ENCODE measurements around the gene SCUBE1. TPM values are rescaled to one million over a fixed set of nuclear protein-coding genes. Genes with fewer than 3 reads are reported as not detected.
A peak's percentile ranks its signal among the peaks of the same experiment; 100 is the strongest.

The SCUBE1 gene
- total and polyA plus RNA-seq, 2 donors = 0.30 to 0.52 TPM

DNA sequence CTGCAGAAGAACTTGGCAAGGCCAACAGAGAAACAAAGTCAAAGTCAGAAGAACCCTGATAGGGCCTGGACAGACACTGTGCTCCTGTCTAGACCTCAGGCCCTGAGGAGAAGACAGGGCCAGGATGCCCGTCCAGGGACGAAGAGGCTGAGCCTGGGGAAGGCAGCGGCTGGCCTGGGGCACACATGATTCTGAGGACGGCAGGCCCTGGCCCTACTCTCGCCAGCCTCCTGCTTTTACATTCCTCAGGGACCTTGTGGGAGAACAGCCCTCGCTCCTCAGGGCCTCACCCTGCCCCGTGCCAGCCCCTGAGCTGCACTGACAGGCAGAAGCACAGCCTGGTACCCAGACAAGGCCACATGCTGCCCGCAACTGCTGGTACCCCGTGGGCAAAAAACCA lies 112.6 kb downstream of the SCUBE1 start:
- Histone ChIP-seq H3K27ac (ENCODE audit: low read depth in 1 of 2, low read length in 1 of 2) (no peak overlapping the region), H3K9me3 (ENCODE audit: control insufficient read depth in 2 of 2, insufficient read depth in 1 of 2, low read length in 1 of 2) (no peaks in the 10 kb centered on the region), H3K36me3 (ENCODE audit: control insufficient read depth in 2 of 2, insufficient read depth in 2 of 2, low read length in 1 of 2) (no peaks in the 10 kb centered on the region), H3K27me3 (ENCODE audit: control insufficient read depth in 2 of 2, insufficient read depth in 1 of 2, low read length in 1 of 2) (no peaks in the 10 kb centered on the region), H3K4me1 (ENCODE audit: control insufficient read depth in 2 of 2, insufficient read depth in 2 of 2, low read length in 2 of 2) (peaks cover 0 to 24% of the 10 kb centered on the region in 2 donors), H3K4me3 (ENCODE audit: low read length in 2 of 2) (no peak overlapping the region)
- WGBS = 50% methylated on average over 9 of the region's 9 CpGs
- DNase-seq (ENCODE audit: low read depth in 6 of 9, low spot score in 9 of 9) = no peak

DNA sequence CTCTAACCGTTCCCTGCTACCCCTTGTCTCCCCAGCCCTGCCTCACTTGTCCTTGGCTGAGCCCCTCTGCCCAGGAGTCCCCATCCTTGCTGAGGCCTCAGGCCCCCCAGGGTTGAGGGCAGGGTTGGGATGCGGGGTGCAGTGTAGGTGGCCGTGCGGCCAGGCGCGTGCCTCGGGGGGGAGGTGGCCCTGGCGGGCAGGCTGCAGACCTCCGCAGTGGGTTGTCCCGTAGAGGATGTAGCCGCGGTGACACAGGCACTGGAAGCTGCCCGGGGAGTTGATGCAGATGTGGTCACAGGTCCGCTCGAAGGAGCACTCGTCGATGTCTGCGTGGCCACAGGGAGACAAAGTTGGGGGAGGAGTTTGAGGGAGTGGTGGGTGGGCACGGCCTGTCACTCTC lies 114.3 kb downstream of the SCUBE1 start:
- Histone ChIP-seq H3K36me3 (ENCODE audit: control insufficient read depth in 2 of 2, insufficient read depth in 2 of 2, low read length in 1 of 2) (no peaks in the 10 kb centered on the region), H3K4me3 (ENCODE audit: low read length in 2 of 2) (no peak overlapping the region), H3K27ac (ENCODE audit: low read depth in 1 of 2, low read length in 1 of 2) (no peak overlapping the region), H3K27me3 (ENCODE audit: control insufficient read depth in 2 of 2, insufficient read depth in 1 of 2, low read length in 1 of 2) (no peaks in the 10 kb centered on the region), H3K4me1 (ENCODE audit: control insufficient read depth in 2 of 2, insufficient read depth in 2 of 2, low read length in 2 of 2) (peaks cover 0 to 24% of the 10 kb centered on the region in 2 donors), H3K9me3 (ENCODE audit: control insufficient read depth in 2 of 2, insufficient read depth in 1 of 2, low read length in 1 of 2) (no peaks in the 10 kb centered on the region)
- no peak for DNase-seq (ENCODE audit: low read depth in 6 of 9, low spot score in 9 of 9)
- 95% methylated on average over 19 of the region's 19 CpGs for WGBS

- no peaks in the 10 kb centered on the region for H3K9me3 ChIP-seq (ENCODE audit: control insufficient read depth in 2 of 2, insufficient read depth in 1 of 2, low read length in 1 of 2)
- no peak overlapping the region for H3K4me3 ChIP-seq (ENCODE audit: low read length in 2 of 2)
- no peak overlapping the region for H3K27ac ChIP-seq (ENCODE audit: low read depth in 1 of 2, low read length in 1 of 2)
- H3K36me3 ChIP-seq (ENCODE audit: control insufficient read depth in 2 of 2, insufficient read depth in 2 of 2, low read length in 1 of 2) = no peaks in the 10 kb centered on the region
- 91% methylated on average over 8 of the region's 8 CpGs for WGBS
- DNase-seq (ENCODE audit: low read depth in 6 of 9, low spot score in 9 of 9) = peak in 2 of 9 donors; percentile 13 to 18
- H3K4me1 ChIP-seq (ENCODE audit: control insufficient read depth in 2 of 2, insufficient read depth in 2 of 2, low read length in 2 of 2) = peaks cover 0 to 24% of the 10 kb centered on the region in 2 donors
- no peaks in the 10 kb centered on the region for H3K27me3 ChIP-seq (ENCODE audit: control insufficient read depth in 2 of 2, insufficient read depth in 1 of 2, low read length in 1 of 2)
Observed at GRCh38 chr22:43228330-43228729, 114.8 kb downstream of the SCUBE1 start.

DNA sequence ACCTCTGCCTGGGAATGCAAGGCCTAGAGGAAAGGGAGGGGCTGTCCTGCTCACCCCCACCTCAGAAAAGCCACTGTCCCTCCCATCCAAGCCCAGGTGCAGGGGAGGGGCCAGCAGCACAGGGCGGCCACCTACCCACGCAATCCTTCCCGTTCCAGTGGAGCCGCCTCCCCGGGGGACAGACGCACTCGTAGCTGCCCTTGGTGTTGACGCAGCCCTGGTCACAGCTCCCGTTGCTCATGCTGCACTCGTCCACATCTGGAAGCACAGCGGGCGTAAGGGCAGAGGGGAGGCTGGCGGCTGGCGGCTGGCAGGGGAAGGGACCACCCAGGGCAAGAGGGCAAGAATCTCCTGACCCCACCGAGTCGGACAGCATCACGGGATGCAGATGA lies 115.9 kb downstream of the SCUBE1 start:
- WGBS = 87% methylated on average over 17 of the region's 17 CpGs
- H3K36me3 ChIP-seq (ENCODE audit: control insufficient read depth in 2 of 2, insufficient read depth in 2 of 2, low read length in 1 of 2) = no peaks in the 10 kb centered on the region
- peak in 2 of 9 donors; percentile 15 to 16 for DNase-seq (ENCODE audit: low read depth in 6 of 9, low spot score in 9 of 9)
- no peaks in the 10 kb centered on the region for H3K27me3 ChIP-seq (ENCODE audit: control insufficient read depth in 2 of 2, insufficient read depth in 1 of 2, low read length in 1 of 2)
- peaks cover 0 to 24% of the 10 kb centered on the region in 2 donors for H3K4me1 ChIP-seq (ENCODE audit: control insufficient read depth in 2 of 2, insufficient read depth in 2 of 2, low read length in 2 of 2)
- H3K9me3 ChIP-seq (ENCODE audit: control insufficient read depth in 2 of 2, insufficient read depth in 1 of 2, low read length in 1 of 2) = no peaks in the 10 kb centered on the region
- H3K4me3 ChIP-seq (ENCODE audit: low read length in 2 of 2) = no peak overlapping the region
- H3K27ac ChIP-seq (ENCODE audit: low read depth in 1 of 2, low read length in 1 of 2) = no peak overlapping the region

DNA sequence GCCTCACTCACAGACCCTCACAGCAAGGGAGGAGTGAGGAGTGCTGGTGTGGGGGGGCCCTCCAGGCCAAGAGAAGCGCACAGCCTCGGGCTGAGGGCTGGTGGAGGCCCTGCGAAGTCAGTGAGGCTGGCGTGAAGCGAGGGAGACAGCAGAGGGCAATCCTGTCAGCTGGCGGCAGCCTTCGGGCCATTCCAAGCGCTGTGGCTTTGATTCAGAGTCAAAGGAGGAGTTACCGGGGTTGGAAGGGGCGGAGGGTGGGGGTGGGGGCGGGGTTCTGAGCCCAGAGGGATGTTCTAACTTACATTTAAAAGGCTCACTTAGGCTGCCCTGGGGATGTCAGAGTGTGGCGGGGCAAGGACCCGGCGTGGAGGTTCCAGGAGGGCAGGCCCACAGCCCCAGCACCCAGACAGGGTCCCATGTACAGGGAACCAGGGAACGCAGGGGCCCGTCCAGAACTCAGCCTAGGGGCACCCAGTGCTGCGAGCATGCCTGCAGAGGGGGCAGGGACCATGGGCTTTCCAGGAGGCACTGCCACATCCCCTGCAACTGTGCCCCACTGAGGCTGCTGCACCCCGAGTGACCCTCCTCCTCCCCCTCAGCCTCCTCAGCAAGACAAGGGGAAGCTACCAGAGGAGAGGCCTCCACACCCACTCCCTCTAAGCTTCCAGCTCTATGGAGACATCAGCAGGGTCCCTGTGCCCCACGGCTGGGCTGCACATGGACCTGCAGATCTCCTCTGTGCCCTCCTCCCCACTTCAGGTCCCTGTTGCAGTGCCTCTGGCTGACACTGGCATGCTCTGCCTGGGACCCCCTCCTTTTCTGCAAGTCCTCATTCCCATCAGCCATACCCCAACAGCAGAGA lies 116.6 kb downstream of the SCUBE1 start:
- Histone ChIP-seq H3K4me1 (ENCODE audit: control insufficient read depth in 2 of 2, insufficient read depth in 2 of 2, low read length in 2 of 2) (peaks cover 0 to 24% of the 10 kb centered on the region in 2 donors), H3K27ac (ENCODE audit: low read depth in 1 of 2, low read length in 1 of 2) (no peak overlapping the region), H3K27me3 (ENCODE audit: control insufficient read depth in 2 of 2, insufficient read depth in 1 of 2, low read length in 1 of 2) (no peaks in the 10 kb centered on the region), H3K9me3 (ENCODE audit: control insufficient read depth in 2 of 2, insufficient read depth in 1 of 2, low read length in 1 of 2) (no peaks in the 10 kb centered on the region), H3K4me3 (ENCODE audit: low read length in 2 of 2) (no peak overlapping the region), H3K36me3 (ENCODE audit: control insufficient read depth in 2 of 2, insufficient read depth in 2 of 2, low read length in 1 of 2) (no peaks in the 10 kb centered on the region)
- DNase-seq (ENCODE audit: low read depth in 6 of 9, low spot score in 9 of 9) = peak in 3 of 9 donors; percentile 21 to 41 (median 22)
- 84% methylated on average over 19 of the region's 19 CpGs for WGBS

DNA sequence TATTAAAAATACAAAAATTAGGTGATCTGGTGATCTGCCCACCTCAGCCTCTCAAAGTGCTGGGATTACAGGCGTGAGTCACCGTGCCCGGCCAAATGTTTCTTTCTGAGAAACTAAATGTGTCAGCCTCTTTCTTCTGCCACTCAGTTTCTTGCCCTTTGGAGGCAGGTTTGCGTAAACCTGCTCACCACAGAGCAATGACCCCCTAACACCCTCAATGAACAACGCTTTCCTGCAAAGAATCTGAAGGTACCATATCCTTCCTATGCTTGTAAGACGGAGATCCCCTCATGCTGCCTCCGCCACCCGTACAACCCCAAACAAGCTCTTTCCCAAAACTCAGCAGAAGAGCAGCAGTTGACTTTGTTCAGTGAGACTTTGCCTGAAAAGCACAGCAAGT lies 117.6 kb downstream of the SCUBE1 start:
- no peak for DNase-seq (ENCODE audit: low read depth in 6 of 9, low spot score in 9 of 9)

DNA sequence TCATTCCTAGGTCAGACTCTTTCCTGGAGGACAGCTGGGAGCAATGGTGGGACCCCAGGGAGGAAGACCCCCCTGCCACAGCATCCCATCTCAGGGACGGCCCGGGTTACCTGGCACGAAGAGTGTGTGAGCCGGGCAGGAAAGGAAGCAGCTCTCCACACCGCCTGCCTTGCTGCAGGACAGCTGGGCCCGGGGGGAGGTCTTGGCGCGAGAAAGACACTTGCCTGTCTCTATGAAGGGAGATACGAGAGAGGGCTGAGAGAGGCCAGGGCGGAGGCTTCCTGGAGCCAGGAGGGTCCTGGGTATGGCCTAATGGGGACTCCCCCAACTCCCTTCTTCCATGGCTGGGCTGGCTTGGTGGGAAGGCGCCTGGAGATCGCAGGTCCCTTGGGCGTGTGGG lies 120.2 kb downstream of the SCUBE1 start:
- no peak for DNase-seq (ENCODE audit: low read depth in 6 of 9, low spot score in 9 of 9)
- no peaks in the 10 kb centered on the region for H3K27me3 ChIP-seq (ENCODE audit: control insufficient read depth in 2 of 2, insufficient read depth in 1 of 2, low read length in 1 of 2)
- no peak overlapping the region for H3K4me3 ChIP-seq (ENCODE audit: low read length in 2 of 2)
- WGBS = 97% methylated on average over 13 of the region's 13 CpGs
- H3K4me1 ChIP-seq (ENCODE audit: control insufficient read depth in 2 of 2, insufficient read depth in 2 of 2, low read length in 2 of 2) = peaks cover 0 to 17% of the 10 kb centered on the region in 2 donors
- no peak overlapping the region for H3K27ac ChIP-seq (ENCODE audit: low read depth in 1 of 2, low read length in 1 of 2)
- no peaks in the 10 kb centered on the region for H3K9me3 ChIP-seq (ENCODE audit: control insufficient read depth in 2 of 2, insufficient read depth in 1 of 2, low read length in 1 of 2)
- H3K36me3 ChIP-seq (ENCODE audit: control insufficient read depth in 2 of 2, insufficient read depth in 2 of 2, low read length in 1 of 2) = no peaks in the 10 kb centered on the region

More for the DNA sequence above, 117.6 kb downstream of the SCUBE1 start:
- WGBS = 98% methylated on average over 8 of the region's 8 CpGs
- H3K36me3 ChIP-seq (ENCODE audit: control insufficient read depth in 2 of 2, insufficient read depth in 2 of 2, low read length in 1 of 2) = no peaks in the 10 kb centered on the region
- H3K4me1 ChIP-seq (ENCODE audit: control insufficient read depth in 2 of 2, insufficient read depth in 2 of 2, low read length in 2 of 2) = peaks cover 0 to 18% of the 10 kb centered on the region in 2 donors
- H3K4me3 ChIP-seq (ENCODE audit: low read length in 2 of 2) = no peak overlapping the region
- H3K9me3 ChIP-seq (ENCODE audit: control insufficient read depth in 2 of 2, insufficient read depth in 1 of 2, low read length in 1 of 2) = no peaks in the 10 kb centered on the region
- no peak overlapping the region for H3K27ac ChIP-seq (ENCODE audit: low read depth in 1 of 2, low read length in 1 of 2)
- H3K27me3 ChIP-seq (ENCODE audit: control insufficient read depth in 2 of 2, insufficient read depth in 1 of 2, low read length in 1 of 2) = no peaks in the 10 kb centered on the region

DNA sequence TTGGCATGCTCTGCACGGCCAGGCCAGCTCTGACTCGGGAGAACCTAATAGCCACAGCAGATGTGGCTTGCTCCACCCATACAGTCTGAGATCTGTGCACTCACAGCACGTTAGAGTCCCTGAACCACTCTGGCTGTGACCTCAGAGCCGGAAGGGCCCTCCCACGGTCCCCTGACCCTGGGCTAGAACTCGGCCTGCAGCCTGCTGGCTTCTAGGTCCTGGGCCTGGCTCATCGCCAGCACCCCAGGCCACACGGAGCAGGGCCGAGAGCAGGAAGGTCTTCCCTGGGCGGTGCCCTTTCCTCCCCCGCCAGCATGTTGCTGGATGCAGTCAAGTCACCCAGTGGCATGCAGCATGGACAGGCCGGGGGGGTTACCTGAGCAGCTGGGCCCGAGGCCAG lies 120.9 kb downstream of the SCUBE1 start:
- H3K4me1 ChIP-seq (ENCODE audit: control insufficient read depth in 2 of 2, insufficient read depth in 2 of 2, low read length in 2 of 2) = peaks cover 0 to 13% of the 10 kb centered on the region in 2 donors
- no peak overlapping the region for H3K4me3 ChIP-seq (ENCODE audit: low read length in 2 of 2)
- no peaks in the 10 kb centered on the region for H3K27me3 ChIP-seq (ENCODE audit: control insufficient read depth in 2 of 2, insufficient read depth in 1 of 2, low read length in 1 of 2)
- no peak for DNase-seq (ENCODE audit: low read depth in 6 of 9, low spot score in 9 of 9)
- peaks cover 0 to 2% of the 10 kb centered on the region in 2 donors for H3K9me3 ChIP-seq (ENCODE audit: control insufficient read depth in 2 of 2, insufficient read depth in 1 of 2, low read length in 1 of 2)
- H3K27ac ChIP-seq (ENCODE audit: low read depth in 1 of 2, low read length in 1 of 2) = no peak overlapping the region
- H3K36me3 ChIP-seq (ENCODE audit: control insufficient read depth in 2 of 2, insufficient read depth in 2 of 2, low read length in 1 of 2) = no peaks in the 10 kb centered on the region
- WGBS = 94% methylated on average over 13 of the region's 13 CpGs

DNA sequence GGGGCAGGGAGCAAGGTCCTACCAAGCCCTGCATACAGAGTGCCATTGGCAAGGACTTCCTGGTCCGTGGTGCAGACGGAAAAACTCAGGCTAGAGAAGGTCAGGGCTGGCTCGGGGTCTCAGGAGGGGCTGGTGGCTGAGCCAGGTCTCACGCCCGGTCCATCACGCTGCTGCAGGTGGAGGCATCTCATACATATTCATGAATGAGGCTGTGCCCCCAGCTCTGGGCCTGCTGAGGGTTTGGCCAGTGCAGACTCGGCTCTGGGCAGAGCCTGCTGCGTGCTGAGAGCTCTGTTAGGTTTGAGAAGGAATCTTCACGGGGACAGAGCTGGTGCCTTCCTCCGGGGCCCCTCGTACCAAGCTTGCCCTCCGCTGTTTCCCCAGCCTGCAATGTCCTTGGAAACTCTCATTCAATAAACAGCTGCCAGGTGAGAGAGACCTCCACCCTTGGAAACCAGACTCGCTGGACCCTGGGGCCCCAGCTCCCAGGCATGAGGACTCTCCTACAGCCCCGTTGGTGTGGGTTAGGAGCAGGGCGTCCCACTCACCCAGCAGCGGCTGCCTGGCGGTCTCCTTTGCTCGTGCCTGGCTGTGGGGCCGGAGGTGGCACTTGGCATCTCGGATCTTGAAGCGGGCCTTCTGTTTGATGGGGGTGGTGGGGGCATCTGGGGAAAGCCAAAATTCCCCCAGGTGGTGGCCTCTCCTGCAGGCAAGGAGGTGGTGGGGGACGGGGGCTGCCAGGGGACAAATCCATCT lies 122.4 kb downstream of the SCUBE1 start:
- H3K4me1 ChIP-seq (ENCODE audit: control insufficient read depth in 2 of 2, insufficient read depth in 2 of 2, low read length in 2 of 2) = no peaks in the 10 kb centered on the region
- 97% methylated on average over 22 of the region's 22 CpGs for WGBS
- no peaks in the 10 kb centered on the region for H3K27me3 ChIP-seq (ENCODE audit: control insufficient read depth in 2 of 2, insufficient read depth in 1 of 2, low read length in 1 of 2)
- H3K36me3 ChIP-seq (ENCODE audit: control insufficient read depth in 2 of 2, insufficient read depth in 2 of 2, low read length in 1 of 2) = no peaks in the 10 kb centered on the region
- no peak overlapping the region for H3K4me3 ChIP-seq (ENCODE audit: low read length in 2 of 2)
- DNase-seq (ENCODE audit: low read depth in 6 of 9, low spot score in 9 of 9) = no peak
- H3K27ac ChIP-seq (ENCODE audit: low read depth in 1 of 2, low read length in 1 of 2) = no peak overlapping the region
- peaks cover 0 to 7% of the 10 kb centered on the region in 2 donors for H3K9me3 ChIP-seq (ENCODE audit: control insufficient read depth in 2 of 2, insufficient read depth in 1 of 2, low read length in 1 of 2)

All from thymus (tissue), 11 donors.